NAMALWA (cell line): ENCODE data around the gene PLD1.
"Not testable (repeated sequence)": the region's sequence is repeated elsewhere in the genome, so short reads cannot be mapped to it uniquely, and the experiment has no call there.

ENCODE experiments used
- DNase-seq: peaks from one replicate; pipeline ENCODE4 v3.0.0-alpha.2; 2015; ENCODE audit warnings: low spot score

The PLD1 gene

DNA sequence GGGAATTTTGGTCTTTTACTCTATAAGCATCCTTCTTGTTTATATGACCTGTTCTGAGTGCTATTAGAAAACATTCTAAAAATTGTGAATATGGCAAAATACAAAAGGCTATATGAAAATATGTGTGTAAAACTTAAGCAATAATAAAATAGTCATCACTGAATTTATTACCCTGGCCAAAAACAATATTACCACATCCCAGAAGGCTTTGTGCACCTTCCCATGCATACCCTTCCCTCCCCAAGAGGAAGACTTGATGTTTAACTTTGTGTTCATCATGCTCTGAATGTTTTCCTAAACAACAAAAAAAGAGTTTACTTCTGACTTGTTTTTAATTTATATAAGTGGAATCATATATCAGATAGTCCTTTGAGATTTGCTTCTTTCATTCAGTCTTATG is 195.0 kb downstream of the PLD1 start:
- no peak for DNase-seq

DNA sequence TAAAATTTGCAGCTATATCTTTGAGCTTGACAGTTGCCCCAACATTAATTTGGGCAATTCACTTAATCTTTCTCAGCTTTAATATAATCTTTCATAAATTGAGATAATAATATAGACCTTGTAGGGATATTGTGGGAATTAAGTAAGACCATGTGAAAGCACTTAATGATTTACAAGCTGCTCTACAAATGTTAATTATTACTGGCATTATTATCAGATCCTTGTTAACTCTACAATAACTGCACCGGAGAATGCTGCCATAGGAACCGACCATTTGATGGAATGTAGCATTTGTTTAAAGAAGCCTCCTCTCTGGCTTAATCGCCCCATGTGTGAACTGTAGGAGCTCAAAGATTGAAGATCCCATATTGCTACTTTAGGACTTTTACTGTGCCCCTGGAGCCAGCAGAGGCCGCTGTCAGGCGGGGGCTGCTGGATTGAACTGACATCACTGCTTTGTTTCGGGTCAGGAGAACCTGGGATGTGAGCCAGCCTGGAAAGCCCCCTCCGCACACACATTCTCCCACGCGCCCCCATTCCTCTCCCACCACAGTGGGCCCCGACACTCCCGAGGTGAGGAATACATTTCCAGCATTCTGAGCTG is 195.9 kb downstream of the PLD1 start:
- peak; percentile 47 for DNase-seq

DNA sequence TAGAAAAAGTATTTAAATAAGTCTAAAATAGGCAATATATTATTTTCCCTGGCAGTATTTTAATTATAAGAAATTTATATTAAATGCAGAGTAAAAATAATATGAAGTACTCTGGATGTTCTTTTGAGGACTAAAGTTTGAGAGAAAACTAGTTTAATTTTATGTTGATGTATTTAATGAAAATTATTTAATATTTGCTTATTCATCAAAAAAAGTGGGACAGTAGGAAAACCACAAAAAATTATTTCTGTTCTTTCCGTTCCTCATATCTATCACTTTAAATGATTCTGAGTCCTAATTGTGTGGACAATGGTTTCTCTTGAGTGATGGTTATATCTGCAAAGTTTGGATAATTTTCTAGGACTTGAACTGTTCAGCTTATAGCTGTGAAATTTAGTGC is 202.8 kb downstream of the PLD1 start:
- no peak for DNase-seq

DNA sequence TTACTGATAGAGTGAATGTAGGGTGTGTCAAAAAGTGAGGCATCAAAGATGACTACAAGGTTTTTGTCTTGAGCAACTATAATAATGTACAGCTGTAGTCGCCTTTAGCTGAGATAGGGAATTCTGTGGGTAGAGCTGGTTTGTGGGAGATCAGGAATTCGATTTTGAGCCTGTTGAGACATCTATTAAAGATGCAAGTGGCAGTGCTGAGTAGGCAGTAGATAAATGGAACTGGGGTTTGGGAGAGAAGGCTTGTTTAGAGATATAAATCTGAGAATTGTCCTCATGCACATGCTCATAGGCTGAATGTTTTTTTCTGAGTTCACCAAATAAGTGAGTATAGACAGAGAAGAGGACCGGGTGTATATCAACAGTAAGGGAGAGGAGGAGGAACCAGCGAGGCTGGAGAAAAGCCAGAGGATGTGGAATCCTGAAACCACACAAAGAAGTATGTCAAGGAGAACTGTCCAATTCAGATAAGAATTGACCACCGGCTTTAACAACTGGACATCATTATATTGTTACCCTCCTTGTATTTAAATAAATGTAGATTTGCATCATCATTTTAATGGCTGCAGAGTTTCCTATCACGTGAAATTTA is 204.0 kb downstream of the PLD1 start:
- no peak for DNase-seq

DNA sequence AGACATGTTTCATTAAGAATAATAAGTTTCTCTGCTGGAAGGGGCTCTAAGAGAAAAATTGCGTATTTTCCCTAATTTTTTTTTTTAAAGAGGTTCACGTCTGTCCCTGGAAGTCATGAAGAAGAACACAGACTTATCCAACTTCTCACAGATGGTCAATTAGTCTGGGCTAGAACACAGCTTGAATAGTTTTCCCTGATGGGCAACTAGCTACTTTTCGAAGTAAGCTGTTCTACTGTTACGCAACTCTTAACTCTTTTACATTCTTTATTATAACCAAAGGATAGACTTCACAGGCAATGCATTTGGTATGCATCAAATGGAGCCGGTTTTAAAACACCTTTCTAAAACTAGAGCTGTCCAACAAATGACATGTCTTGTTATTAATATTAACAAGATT is 205.9 kb downstream of the PLD1 start:
- DNase-seq = no peak

DNA sequence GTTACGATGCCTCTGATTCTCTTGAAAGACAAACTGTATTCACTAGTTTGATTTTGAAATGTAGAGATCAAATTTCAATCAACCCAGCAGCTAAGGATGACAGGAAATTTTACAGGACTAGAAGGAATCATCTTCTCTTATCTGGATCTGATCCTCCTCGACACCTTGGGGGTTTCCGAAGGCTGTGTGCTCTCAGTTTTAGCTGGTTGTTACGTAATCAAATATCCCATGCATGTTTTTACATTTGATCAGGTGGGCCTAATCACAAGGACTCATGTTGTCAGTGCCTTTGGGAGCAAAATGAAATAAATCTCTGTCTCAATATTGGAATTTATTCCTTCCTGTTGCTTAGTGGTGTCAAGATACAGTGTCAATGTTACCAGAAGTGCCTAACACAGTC is 208.2 kb downstream of the PLD1 start:
- no peak for DNase-seq

DNA sequence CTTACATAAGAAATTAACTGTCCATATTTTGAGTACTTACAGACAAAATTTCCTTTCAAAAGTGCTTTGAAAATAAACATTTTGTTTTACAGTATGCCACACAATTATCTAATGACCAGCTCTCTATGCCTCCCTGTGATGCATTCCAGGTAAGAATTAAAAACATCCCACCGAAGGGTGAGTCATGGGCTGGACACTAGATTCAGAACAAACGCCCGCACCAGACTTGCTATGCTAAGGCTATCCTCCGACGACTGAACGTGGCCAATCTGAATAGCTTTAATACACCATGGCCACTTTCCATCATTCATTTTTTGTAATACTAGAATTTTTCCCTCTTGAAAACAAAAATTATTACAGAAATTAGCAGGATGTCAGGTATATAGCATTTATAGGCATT is 210.3 kb downstream of the PLD1 start:
- DNase-seq = no peak

DNA sequence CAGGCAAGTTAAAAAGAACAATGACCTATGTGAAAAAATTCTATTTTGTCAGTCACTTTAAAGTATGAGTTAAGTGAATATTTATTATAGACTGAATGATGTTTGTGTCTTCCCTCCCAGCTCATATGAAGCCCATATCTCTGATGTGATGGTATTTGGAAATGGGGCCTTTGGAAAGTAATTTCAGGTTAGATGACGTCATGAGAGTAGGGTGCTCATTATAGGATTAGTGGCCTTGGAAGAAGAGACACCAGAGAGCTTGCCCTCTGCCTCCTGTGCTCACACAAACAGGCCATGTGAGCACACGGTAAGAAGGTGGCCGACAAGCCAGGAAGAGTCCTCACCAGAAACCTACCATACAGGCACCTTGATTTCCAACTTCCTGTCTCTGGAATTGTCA is 211.3 kb downstream of the PLD1 start:
- no peak for DNase-seq

DNA sequence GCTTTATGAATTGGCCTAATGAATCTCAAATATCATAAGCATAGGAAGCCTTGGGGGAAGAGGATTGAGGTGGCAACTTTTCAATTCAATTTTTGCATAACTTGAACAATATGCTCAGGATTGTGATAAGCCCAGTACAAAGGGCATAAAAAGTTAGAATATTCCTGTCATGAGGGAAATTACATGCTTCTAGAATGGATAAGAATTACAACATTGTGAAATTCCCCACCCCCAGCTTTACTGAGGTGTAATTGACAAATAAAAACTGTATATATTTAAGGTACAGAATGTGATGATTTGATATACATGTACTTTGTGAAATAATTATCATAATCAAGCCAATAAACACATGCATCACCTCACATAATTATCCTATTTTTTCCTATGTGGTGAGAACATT is 217.5 kb downstream of the PLD1 start:
- no peak for DNase-seq

DNA sequence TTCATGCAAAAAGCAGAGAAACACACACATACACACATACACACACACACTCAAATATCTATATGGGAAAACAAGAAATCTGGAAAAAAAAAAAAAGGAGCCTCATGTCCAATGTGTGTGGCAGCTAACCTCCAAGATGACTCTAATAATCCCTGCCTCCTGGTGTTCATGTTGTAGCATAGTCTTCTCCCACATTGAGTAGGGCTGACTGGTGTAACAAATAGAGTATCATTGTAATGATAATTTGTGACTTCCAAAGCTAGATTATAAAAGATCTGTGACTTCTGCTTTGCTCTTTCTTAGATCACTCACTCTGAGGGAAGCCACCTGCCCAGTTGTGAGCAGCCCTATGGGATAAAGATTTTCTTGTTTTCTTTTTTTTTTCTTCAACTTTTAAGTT is 219.2 kb downstream of the PLD1 start:
- no peak for DNase-seq

DNA sequence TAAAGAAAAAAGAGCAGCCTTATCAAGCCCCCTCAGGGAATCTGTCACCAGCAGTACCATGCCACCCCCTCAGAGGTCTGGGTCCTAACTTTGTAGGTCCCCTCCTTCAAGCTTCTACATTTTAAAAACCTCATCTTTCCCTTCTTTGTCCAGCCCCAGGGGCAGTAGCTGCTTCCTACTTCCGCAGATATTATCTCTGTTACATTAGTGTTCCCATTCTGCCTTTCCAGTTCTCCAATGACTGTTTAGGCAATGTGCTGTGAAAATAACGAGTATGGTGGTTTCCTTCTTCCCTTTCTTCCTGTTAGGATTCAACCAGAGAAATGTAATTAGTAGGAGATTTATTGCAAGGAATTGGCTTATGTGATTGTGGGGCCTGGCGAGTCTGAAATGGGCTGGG is 224.0 kb downstream of the PLD1 start:
- DNase-seq = no peak

DNA sequence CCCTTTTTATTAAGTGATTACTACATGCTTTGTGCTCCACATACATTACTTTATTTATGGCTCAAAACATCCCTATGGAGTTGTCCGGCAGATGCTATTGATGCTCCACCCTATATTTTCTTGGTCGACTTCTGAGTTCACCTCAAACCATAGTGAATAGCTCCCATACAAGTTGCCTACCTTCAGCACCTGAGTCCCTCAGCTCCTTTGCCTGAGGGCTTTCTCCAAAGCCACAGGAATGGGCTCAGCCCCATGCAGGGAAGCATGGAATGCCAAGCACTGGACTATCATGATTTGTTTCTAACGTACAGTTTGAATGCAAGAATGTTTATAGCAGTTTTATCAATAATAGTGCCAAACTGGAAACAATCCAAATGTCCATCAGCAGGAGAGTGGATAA is 225.2 kb downstream of the PLD1 start:
- no peak for DNase-seq

DNA sequence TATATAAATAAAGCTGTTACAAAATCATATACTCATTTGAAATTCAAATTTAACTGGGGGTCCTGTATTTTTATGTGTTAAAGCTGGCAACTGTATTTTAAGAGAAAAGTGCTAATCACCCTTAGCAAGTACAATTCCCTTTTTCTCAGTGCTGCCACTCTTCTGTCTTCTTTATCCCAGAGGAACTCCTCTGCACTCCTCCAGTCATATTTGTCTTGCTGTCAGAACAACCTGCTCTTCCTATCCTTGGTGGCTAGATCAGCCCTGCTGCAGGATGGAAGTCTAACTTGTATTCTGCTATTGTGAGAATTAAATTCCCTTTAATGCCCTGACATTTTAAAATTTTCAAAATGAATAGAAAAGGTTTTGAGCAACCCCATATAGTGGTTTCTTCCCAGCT is 226.2 kb downstream of the PLD1 start:
- DNase-seq = no peak

DNA sequence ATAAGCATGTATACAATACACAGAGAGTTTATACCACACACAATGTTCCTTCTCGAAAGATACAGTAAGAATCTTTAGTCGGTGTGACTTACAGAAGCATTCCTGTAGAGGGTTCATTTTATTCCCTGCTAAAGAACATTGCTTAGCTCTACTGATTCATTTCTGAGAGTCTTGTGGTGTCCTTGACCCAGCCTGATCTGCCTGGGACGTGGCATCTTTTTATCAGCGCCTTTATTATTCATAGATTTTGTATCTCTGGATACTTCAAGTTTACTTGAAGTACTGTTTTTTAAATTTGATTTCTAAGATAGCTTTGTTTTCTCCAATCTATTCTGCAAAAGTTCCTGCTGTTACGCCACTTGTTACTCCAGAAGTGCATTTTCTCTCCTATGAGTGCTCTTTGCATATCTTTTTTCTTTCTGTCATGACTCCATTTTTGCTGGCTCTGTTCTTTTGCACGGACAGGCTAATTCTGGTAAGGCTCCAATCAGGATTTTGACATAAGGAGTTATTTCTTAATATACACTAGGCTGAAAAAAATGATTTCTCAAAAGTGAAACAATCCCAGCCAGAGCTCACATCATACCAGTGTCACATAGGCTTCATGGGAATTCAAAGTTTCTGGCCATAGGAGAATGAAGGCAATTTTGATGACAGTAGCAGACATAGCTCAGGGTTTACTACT is 235.6 kb downstream of the PLD1 start:
- no peak for DNase-seq

DNA sequence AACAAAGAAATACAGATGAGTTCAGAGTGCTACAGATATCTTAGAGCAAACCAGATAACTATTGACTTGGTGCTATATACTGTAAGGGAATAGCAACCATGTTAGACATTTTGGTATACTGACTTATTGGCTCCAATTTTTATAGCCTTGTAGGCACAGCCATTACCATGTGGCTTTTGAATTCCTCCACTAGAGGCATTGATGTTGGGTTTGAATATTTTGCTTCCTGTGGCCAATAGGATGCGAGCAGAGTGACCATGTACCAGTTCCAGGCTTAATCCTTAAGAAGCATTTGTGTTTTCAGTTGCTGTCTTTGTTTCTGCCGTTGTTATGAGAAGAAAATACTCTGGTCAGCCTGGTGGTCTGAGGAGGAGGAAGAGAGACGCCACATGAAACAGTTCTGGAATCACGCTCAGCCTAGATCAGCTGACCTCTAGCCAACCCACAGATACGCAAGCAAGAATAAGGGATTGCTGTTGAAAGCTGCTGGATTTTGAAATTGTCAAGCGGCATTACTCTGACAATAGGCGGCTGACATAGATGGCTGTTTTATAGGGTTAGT is 240.6 kb downstream of the PLD1 start:
- peak; percentile 28 for DNase-seq

DNA sequence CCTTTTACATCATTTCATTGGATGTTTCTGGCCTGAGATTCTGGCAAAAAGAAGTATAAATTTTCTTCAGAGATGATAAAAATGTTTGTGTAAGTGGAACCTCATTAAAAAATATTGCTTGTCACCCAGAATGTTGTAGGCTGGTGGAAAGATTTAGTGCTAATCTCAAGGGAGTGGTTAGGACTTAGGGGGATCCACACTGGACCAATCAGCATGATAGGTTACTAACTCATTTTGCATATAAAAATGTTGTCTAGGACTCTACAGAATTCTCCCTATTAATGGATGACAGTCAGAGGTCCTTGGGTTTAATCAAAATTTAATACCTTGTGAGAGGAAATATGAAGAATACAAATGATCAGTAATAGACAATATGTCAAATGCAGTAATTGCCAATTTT is 241.5 kb downstream of the PLD1 start:
- DNase-seq = no peak

DNA sequence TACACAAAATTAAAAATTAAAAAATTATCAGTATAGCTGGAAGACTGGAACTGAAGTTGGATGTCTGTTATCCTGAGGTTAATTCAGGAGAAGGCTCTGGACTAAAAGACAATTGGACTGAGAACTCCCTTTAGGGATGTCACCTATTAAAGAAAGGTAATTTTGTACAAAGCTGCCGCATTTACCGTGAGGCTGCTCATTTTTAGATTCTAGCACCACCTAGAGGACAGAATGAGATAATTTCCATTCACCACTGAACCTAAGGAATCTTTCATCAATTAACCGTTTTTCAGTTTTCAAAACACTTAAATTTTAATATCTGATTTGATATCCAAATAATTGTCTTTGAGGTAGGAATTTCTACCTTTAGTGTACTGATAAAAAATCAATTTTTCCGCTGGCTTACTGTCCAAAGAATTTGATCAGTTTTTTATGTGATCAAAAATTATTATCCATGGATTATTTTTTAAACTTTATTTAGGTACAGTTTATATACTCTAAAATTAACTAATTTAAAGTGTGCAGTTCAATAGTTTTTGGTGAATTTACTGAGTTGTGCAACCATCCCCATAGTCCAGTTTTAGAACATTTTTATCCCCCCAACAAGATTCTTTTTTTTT is 243.4 kb downstream of the PLD1 start:
- DNase-seq = peak; percentile 68

DNA sequence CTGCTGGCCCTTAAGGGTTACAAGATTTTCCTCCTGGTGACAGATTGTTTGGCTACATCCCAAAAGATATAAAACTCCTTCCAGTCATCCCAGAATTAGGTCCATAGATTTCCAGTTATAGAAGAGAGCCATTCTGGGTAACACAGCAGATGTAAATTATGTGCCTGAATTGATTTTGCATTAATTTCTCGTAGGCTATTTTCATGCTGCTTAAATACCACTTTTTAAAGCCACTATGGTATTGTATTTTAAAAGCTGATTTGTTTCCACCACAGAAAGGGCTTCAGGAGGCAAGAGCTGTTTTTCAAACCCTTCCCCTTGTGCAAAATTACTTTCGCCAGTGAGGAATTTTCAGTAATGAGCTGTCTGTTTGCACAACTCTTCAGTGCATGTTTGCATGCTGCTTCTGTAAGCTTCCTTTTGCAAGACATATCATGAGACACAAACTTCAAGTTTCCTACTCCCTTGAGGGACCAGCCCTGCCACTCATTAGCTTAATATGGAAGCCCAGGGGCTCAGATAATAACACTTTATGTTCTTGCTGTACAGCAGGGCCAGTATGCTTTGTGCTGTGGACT is 244.7 kb downstream of the PLD1 start:
- no peak for DNase-seq

DNA sequence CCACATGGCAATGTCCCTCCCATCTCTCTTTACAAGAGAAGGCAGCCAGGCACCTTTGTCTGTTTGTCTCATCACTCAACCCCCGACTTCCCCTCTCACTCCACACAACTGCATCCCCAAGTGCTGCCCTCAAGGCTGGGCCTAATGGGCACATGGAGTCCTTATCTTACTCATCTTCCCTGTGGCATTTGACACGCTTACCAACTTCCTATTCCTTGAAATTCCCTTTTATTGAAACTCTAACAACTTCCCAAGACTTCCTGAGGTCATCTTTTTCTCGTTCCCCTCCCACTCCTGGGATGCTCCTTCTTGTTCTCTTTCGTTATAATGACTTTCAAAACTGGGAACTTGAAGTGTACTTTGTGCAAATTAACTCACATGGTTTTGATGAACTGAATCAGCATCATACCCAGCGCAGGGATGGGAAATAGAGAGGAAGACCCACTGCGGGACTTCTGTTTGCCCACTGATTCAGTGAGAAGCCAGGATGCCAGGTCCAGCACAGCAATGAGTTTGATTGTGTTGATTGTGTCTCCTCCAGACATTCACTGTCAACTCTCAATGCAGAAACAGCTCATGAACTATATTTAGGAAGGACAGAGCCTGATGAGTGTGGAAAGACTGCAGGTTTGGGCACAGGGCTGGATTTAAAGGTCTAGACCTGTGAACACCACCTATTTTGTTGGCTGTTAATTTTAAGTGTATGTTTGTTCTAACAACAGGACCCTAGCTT is 245.4 kb downstream of the PLD1 start:
- DNase-seq = no peak

DNA sequence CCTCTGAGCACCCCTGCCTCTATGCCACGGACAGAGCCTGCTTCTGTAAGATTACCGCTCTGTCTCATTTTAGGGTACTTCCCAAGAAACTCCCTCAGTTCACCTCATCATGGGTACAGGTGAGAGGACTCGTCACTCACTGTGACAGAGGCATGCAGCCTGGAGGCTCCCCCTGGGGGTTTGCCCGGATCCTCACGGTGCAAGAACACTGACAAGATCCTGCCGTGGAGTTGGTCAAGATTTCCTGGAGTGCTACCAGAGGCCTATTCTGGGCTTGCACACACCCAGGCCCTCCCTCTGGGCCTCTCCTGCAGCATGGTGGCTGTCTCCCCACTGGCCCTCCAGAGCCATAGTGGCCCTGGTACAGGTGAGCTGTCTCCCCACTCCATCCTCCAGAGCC is 247.0 kb downstream of the PLD1 start:
- DNase-seq = no peak

DNA sequence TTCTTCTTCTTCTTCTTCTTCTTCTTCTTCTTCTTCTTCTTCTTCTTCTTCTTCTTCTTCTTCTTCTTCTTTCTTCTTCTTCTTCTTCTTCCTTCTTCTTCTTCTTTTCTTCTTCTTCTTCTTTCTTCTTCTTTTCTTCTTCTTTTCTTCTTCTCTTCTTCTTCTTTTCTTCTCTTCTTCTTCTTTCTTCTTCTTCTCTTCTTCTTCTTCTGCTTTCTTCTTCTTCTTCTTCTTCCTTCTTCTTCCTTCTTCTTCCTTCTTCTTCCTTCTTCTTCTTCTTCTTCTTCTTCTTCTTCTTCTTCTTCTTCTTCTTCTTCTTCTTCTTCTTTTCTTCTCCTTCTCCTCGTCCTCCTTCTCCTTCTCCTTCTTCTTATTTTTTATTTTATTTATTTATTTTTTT is 247.8 kb downstream of the PLD1 start:
- not testable (repeated sequence) for DNase-seq
